Measurements from ENCODE around the gene PARK7.

GRCh38 chr1:7928247-7928646, 33.3 kb upstream of the PARK7 start:
- TF ChIP-seq CTCF (IDR thresholded peaks at IDR 0.05) (no peak), POLR2A (IDR thresholded peaks at IDR 0.05) (no peak)

Measured in uterus (tissue), 2 donors.